GM18508 (cell line): ENCODE results near the gene RMND5B.
"Not testable (repeated sequence)": the region's sequence is repeated elsewhere in the genome, so short reads cannot be mapped to it uniquely, and the experiment has no call there.

ENCODE experiments used
- ATAC-seq: cut with Tn5 transposase; IDR thresholded peaks from one replicate; pipeline ENCODE4 v1.9.1; 2021; ENCODE audit warnings: moderate number of reproducible peaks; ENCODE audit not compliant: insufficient read depth, unreplicated experiment

Gene RMND5B, protein sequence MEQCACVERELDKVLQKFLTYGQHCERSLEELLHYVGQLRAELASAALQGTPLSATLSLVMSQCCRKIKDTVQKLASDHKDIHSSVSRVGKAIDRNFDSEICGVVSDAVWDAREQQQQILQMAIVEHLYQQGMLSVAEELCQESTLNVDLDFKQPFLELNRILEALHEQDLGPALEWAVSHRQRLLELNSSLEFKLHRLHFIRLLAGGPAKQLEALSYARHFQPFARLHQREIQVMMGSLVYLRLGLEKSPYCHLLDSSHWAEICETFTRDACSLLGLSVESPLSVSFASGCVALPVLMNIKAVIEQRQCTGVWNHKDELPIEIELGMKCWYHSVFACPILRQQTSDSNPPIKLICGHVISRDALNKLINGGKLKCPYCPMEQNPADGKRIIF

DNA sequence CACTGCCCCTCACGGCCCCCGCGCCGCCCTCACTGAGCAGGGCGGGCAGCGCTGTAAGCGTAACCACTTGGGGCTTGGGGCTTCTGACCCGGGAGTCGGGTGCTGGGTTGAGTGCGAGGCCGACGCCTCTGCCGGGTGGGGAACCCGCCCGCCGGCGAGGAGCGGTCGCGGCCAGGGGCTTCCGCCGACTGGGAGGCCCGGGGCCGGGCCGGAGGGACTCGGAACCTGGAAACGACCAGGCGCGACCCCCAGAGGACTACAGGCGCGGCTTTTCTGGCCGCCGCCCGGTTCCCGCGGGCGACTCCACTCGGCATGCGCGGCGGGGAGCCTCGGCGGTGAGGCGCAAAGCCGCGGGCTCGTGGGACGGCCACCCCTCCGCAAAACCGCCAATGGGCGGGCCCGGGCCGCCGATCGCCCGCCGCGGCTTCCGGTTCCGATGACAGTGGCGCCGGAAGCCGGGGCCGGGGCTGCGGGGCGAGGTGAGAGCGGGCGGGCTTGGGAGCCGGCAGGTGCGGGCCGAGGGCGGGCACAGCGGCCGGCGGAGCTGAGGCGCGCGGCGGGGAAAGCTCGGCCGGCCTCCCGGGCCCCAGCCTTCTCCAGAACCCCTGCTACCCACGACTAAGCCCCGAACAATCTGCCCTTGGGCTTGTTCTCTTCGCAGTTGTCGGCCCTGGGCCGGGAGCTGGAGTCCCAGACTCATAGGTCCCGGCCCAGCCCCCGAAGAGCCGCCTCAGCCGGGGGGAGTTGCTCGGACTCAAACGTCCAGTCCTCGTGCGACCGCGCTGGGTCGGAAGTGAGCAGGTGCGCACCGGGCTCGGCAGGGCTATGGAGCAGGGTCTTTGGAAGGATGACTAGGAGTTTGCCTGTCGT, at the start of gene RMND5B:
TSS of gene RMND5B (plus strand) at position 439 of the 870 bp plus-strand sequence. CDS start 7,106 bp downstream, outside the sequence.
- no peak for ATAC-seq

DNA sequence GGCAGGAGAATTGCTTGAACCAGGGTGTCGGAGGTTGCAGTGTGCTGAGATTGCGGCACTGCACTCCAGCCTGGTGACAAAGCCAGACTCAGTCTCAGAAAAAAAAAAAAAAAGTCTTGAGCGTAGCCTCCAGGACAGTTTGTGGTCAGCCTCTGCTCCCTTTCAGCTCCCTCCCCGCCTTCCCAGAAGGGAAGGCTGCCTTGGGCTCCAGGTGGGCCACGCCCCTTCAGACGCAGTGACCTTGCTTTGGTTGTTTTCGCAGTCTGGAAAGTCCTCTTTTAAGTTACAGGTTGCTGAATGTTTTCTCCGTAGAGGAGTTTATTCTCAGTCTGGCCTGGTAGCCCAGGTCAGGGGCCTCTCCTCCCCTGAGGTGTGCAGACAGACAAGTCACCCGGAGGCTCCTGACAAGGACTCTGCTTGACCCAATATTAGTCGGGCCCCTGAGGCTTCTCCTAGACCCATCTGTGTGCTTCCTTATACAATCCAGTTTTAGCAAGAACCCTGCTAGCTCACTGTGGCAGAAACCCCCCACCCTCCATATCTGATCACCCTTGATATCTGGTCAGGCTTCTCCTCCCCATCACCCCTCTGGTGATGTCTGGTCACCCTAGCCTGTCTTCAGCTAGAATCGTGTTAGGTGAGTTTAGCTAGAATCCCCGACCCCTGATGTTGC, 49.1 kb upstream of the RMND5B start:
- no peak for ATAC-seq

DNA sequence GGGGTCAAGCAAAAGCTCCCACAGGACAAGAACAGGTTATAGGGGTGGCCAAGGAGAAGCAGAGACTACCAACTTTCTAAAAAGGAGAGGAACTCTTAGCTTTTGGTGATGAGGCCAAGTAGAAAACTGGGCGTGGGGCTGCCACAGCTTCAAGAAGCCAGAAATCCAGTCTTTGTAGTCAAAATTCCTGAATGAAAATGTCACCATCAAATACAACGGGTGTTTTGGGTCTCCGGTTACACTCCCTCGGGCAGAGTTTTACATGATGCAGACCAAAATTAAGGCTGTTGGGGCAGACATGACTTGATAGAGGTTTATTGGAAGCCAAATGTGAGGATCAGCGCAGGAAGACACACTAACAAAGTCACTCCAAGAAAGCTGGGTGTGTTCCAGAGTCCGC, 46.9 kb upstream of the RMND5B start:
- ATAC-seq, result no peak

DNA sequence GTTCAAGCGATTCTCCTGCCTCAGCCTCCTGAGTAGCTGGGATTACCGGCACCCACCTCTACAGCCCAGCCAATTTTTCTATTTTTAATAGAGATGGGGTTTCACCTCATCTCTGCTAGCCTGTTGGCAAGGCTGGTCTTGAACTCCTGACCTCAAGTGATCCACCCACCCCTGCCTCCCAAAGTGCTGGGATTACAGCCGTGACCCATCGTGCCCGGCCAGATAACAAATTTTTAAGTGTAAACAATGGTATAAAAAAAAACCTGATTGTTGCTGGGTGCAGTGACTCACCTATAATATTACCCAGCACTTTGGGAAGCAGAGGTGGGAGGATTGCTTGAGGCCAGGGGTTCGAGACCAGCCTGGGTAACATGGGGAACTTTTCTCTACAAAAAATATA, 45.5 kb upstream of the RMND5B start:
- ATAC-seq, result no peak

DNA sequence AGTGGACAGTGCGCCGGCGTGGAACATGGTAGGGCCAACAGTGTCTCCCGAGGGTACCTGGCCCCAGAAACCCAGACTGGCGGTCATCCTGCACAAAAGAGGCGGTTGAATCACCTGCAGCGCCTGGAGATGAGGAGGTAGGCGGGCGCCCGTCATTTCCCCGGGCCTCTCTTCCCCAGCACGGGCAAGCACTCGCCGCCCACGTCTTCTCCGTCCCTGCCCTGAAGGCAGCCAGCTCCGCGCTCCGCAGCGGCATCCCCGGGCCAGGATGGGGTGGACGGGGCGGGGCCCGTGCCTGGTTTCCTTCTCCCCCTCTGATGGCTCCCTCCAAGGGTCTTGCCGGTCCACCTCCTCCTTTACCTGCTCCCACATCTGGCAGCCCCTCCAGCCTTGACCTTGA, 44.5 kb upstream of the RMND5B start:
- ATAC-seq, result no peak

- ATAC-seq, result not testable (repeated sequence)
Measured at GRCh38 chr5:178087199-178087598, 43.6 kb upstream of the RMND5B start.

- ATAC-seq, result no peak
Measured at GRCh38 chr5:178090856-178091255, 40.0 kb upstream of the RMND5B start.

- no peak for ATAC-seq
Measured at GRCh38 chr5:178093134-178093533, 37.7 kb upstream of the RMND5B start.

DNA sequence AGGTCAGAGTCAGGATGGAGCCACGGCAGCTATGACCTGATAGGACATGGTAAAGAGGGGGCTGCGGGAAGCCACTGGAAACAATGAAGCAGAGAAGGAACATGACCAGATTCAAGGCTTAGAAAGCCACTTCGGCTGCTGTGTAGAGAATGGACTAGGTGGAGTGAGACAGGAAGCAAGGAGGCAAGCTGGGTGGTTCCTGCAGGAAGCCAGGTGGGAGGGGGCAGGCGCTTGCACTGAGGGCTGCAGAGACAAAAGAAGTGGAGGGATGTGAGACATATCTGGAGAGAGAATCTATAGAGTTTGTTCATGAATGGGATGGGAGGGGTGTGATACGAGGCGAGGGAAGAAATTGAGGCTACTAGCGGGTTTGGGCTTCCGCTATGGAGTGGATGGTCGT, 36.5 kb upstream of the RMND5B start:
- no peak for ATAC-seq

DNA sequence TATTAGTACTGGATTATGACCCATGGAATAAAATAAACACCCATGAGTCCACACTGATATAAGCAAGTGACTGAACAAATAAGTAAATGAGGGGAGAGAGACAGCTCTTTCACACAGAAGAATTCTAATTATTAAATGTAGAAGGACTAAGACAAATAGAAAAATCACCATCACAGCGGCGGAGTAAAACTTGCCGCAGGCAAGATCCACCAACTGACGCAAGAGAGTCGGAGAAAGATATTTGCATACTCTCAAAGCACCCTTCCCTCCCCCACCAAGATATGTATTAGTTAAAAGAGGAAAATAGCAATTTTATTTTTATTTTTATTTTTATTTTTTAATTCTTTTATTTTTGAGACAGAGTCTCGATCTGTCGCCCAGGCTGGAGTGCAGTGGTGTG, 32.1 kb upstream of the RMND5B start:
- no peak for ATAC-seq

DNA sequence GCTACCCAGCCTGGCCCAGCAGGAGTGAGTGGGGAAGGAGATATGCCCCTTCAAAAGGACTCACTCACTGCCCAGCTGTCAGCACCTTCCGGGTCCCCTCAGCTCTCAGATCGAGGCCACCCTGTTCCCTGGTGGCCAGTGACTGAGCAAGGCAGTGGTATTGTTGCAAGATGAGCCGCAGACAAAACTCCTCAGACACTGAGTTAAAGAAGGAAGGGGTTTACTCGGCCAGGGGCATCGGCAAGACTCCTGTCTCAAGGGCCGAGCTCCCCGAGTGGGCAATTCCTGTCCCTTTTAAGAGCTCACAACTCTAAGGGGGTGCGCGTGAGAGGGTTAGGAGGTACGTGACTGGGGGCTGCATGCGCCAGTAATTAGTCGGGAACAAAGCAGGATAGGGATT, 27.2 kb upstream of the RMND5B start:
- ATAC-seq, result no peak

DNA sequence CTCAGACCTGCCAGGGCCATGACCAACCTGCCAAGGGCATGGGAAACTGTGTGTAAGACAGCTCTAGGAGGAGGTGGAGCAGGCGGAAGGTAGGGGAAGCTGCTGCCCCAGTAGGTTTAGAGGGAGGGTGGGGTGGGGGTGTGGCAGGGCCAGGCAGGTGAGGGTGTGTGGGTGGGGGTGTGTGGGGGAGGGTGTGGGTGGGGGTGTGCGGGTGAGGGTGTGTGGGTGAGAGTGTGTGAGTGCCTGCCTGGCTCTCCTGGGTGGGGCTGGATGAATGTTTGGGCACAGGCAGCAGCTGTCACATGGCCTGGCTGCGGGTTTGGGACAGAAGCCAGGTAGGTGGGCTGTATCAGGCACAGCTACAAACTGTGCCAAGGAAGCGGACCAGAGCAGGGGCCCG, 26.3 kb upstream of the RMND5B start:
- no peak for ATAC-seq

DNA sequence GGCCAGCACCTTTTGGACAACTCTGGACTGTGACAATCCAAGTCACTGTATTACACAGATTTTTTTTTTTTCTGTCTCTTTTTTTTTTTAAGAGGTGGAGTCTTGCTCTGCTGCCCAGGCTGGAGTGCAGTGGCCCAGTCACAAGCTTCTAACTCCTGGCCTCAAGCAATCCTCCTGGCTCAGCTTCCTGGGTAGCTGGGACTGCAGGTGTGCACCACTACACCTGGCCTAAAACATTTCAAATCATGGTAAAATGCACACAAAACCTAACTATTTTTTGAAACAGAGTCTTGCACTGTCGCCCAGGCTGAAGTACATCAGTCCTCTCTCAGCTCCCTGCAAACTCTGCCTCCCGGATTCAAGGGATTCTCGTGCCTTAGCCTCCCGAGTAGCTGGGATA, 24.7 kb upstream of the RMND5B start:
- no peak for ATAC-seq

DNA sequence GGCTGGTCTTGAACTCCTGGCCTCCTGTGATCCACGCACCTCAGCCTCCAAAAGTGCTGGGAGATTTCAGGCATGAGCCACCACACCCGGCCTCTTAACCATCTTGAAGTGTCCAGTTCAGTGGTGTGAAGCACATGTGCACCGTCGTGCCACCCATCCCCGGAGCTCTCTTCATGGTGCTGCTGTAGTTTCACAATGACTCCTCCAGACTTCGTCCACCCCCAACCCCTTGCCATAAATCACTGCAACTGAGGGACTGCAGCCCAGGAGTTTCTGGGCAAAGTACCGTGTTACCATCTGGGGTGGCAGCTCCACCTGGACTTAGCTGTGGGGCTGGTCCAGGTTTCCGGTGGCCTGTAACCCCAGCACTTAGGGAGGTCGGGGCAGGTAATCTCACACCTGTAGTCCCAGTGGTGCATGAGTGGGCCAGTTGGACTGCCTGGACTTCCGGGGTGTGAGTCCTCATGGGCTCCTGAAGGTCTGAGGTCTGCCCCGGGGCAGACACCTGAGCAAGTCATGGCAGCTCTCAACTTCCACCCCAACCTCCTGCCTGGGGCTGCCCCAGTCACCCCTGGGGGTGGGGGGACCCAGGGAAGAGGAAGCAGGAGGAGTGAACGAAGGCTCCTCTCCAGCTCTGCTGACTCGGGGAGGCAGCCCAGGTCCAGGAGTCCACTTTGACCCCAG, 24.1 kb upstream of the RMND5B start:
- ATAC-seq, result no peak

DNA sequence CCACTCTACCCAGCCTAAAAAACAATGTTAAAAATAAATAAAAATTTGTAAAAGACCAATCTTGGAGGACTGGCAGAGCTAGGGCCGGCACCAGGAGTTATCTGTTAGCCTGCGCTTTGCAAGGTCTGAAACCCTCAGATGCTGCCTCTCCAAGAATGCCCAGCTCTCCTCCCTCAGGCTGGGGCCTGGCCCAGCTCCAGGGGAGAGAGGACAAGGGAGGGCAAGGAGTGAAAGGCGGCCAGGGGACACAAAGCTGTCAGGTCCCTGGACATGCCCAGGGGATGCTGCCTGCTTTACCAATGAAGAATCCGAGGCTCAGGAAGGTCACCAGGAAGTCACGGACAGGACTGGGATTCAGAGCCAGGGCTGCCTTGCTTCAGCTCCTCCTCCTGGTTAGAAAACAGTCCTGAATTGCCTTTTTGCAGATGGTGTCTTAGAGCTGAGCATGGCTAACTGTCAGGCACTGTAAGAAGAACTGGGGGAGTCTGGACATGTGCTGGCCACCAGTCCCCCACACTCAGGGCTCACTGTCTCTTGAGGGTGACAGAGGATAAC, 23.0 kb upstream of the RMND5B start:
- ATAC-seq, result no peak

DNA sequence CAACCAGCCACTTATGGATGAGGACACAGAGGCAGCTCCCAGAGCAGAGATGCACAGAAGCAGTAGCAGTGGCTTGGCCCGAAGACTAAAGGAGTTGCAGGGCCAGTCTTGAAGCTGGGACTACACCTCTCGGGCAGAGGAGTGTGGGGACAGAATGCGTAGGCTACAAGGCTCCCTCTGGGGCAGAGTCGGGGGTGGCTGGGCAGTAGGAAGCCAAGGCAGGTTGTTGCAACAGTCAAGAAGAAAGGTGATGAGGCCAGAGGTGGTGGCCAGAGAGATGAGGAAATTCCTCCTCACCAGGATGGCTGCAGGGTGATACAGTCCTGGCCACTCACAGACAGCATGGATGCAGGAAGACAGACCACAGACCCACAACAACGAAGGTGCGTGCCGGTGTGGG, 22.4 kb upstream of the RMND5B start:
- no peak for ATAC-seq

DNA sequence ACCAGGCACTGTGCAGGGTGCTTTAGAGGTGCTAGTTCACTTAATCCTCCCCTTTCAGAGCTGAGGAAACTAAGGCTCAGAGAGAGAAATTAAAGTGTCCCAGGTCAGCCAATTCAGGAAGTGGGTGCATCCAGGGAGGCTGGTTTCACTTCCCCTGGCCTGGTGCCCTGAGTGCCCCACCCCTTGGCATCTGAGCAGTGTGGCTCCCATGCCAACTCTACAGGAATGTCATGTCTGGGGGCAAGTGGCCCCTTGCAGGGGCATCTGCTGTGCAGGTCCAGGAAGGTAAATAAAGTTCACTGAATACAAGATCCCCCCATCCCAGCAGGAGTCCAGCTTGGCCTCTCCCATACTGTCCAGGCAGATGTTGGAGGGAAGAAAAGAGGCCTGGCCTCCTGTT, 21.8 kb upstream of the RMND5B start:
- ATAC-seq, result no peak

DNA sequence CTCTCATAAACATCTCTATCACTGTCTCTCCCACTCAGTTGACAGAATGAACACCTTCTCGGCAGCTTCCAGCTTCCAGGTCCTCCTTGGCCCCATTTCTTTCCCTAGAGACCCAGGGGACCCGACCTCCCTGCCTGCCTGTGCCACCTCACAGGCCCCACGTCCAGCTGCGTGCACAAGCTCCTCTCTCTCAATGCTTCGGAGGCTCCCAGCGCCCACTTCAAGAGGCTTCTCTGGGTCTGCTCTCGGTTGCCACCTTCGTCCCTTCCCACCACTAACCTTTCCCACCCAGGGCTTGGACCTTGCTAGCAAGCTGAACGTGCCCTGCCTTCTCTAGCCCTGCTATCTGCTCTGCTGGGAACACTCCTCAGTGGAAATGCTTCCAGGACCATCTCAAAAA, 20.3 kb upstream of the RMND5B start:
- ATAC-seq, result no peak

DNA sequence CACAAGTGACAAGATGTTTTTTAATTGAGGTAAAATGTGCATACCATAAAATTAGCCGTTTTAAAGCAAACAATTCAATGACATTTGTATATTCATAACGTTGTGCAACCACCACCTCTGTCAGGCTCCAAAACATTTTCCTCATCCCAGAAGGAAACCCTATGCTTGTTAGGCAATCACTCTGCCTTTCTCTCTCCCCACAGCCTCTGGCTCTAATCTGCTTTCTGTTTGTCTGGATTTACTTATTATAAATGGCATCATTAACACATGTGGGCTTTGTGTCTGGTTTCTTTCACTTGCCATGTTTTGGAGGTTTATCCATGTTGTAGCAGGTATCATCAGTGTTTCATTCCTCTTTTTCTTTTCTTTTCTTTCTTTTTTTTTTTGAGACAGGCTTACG, 18.9 kb upstream of the RMND5B start:
- no peak for ATAC-seq

DNA sequence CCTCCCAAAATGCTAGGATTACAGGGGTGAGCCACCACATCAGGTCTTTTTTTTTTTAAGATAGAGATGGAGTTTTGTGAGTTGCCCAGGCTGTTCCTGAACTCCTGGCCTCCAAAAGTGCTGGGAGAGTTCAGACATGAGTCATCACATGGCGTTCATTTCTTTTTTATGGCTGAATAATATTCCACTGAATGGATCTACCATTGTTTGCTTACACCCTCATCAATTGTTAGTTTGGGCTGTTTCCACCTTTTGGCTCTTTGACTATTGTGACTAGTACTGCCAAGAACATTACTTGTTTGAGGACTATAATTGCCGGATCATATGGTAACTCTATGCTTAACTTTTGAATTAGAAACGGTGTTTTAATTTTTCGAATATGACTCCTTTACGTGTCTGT, 18.3 kb upstream of the RMND5B start:
- no peak for ATAC-seq
